ENCODE data around the gene ADCYAP1.

Gene ADCYAP1

GRCh38 chr18:911025-911424, 6.4 kb downstream of the ADCYAP1 start:
- TF ChIP-seq ZFX (IDR thresholded peaks at IDR 0.05; ENCODE audit: borderline replicate concordance), result no peak
- TF ChIP-seq, protein P1, sequence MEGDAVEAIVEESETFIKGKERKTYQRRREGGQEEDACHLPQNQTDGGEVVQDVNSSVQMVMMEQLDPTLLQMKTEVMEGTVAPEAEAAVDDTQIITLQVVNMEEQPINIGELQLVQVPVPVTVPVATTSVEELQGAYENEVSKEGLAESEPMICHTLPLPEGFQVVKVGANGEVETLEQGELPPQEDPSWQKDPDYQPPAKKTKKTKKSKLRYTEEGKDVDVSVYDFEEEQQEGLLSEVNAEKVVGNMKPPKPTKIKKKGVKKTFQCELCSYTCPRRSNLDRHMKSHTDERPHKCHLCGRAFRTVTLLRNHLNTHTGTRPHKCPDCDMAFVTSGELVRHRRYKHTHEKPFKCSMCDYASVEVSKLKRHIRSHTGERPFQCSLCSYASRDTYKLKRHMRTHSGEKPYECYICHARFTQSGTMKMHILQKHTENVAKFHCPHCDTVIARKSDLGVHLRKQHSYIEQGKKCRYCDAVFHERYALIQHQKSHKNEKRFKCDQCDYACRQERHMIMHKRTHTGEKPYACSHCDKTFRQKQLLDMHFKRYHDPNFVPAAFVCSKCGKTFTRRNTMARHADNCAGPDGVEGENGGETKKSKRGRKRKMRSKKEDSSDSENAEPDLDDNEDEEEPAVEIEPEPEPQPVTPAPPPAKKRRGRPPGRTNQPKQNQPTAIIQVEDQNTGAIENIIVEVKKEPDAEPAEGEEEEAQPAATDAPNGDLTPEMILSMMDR (IDR thresholded peaks at IDR 0.05), result no peak
- H3K27ac ChIP-seq, result no peak overlapping the region

DNA sequence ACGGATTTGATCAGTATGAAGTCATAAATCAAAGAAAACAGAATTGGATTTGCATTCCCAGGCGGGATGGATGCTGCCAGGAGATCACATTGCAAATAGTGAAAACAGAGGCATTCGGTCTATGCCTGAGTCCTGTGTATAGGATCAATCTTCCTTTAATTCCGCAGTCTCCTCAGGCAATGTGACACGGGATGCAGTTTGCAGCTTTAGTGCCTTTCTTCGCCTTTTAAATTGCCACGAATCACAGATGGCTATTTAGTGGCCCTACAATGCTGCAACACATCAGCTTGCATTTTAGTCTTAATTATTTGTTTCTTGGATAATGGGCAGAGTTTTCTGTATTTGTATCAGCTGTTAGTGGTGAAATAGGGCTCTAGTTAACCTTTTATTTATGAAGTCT, 6.8 kb downstream of the ADCYAP1 start:
- TF ChIP-seq, protein P1 (IDR thresholded peaks at IDR 0.05), result no peak
- no peak for TF ChIP-seq ZFX (IDR thresholded peaks at IDR 0.05; ENCODE audit: borderline replicate concordance)
- H3K27ac ChIP-seq, result no peak overlapping the region

DNA sequence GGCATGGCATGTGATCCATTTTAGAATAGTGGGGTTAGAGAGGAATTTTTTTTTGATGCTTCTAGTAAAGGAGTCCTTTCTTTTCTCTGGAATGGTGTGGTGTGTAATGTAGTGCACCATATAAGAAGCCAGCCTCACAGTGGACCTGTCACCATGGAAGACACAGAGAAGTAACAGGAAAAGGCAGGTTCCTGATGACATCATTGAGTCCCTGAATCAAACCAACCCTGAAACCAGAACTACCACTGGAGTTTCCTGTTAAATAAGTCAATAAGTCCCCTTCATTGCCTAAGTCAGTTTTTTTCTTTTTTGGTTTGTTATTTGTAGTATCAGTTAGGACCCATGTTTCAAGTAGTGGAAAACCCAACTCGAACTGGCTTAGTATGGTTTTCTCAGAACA, 11.9 kb downstream of the ADCYAP1 start:
- no peak overlapping the region for H3K27ac ChIP-seq
- TF ChIP-seq, protein P1 (IDR thresholded peaks at IDR 0.05), result no peak
- TF ChIP-seq ZFX (IDR thresholded peaks at IDR 0.05; ENCODE audit: borderline replicate concordance), result no peak

DNA sequence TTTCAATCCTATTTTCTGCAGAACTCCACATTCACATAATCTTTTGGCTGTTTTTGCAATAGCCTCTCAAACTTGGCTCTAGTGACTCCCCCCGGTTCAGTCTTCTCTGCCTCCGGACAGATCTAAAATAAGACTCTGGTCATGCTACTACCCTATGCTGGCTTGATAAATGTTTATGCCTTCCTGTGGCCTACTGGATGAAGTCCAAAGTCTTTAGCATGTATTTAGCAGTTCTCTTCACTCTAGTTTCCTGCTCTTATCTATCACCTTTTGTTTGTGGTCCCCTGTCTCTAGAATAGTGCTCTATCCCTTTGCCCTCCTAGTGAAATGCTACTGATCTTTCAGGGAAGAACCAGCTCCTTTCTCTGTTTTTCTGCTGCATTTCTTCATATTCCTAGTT, 14.4 kb downstream of the ADCYAP1 start:
- H3K27ac ChIP-seq, result no peak overlapping the region

DNA sequence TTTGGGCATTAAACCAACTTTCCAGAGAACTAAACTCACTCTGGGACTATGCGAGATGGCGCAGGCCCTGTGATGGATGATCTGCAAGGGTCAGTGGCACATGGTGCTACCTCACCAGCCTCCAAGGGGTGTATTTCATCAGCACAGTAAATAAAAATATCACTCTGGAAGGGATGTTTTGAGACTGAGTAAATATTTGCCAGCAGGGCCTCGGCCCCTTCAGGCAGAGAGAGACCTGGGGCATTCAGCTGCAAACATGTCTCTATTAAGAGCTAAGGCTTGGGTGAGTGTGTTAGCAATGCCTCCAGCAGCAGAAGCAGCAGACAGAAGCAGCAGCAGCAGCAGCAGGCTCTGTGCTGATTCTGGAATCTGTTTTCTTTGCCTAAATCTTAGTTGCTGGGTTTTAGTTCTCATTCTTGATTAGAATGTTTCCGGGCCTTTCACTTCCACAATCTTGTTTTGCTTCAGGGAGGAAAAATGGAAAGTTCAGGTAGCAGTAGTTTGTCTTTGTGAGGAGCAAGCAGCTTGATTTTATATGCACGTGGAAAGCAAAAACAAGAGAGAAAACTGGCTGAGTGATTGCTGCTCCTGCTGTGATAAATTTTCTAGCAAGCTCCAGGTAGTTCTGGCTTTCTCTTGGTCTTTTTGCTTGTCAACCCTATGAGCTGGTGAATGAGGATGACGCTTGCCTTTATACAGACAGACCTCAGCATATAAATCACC, 18.6 kb downstream of the ADCYAP1 start:
- TF ChIP-seq ZFX (IDR thresholded peaks at IDR 0.05; ENCODE audit: borderline replicate concordance), result no peak
- TF ChIP-seq, protein P1 (IDR thresholded peaks at IDR 0.05), result no peak
- no peak overlapping the region for H3K27ac ChIP-seq

More for the DNA sequence above, 14.4 kb downstream of the ADCYAP1 start:
- TF ChIP-seq, protein P1 (IDR thresholded peaks at IDR 0.05), result no peak
- no peak for TF ChIP-seq ZFX (IDR thresholded peaks at IDR 0.05; ENCODE audit: borderline replicate concordance)

DNA sequence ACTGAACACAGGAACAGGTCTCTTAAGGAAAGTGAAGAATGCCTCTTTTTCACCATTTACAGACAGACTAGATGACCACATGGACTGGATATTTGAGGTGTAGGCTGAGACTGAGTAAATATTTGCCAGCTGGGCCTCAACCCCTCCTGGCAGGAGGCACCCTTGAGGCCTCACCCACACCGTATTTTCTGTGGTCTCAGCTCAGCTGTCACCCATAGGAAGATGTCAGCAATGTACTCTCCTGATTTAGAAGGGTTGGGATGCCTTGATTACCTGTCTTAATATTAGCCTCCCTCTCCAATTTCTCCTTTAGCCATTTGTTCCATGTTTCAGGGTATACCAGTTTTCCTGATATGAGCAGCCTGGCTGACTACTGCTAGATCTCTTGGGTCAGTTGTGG, 20.3 kb downstream of the ADCYAP1 start:
- TF ChIP-seq, protein P1 (IDR thresholded peaks at IDR 0.05), result no peak
- TF ChIP-seq ZFX (IDR thresholded peaks at IDR 0.05; ENCODE audit: borderline replicate concordance), result no peak
- H3K27ac ChIP-seq, result no peak overlapping the region

- TF ChIP-seq, protein P1 (IDR thresholded peaks at IDR 0.05), result no peak
- TF ChIP-seq ZFX (IDR thresholded peaks at IDR 0.05; ENCODE audit: borderline replicate concordance), result no peak
- H3K27ac ChIP-seq, result no peak overlapping the region
Measured at GRCh38 chr18:926946-927345, 22.3 kb downstream of the ADCYAP1 start.
